Measurements from ENCODE around the gene MMGT1. TPM values are rescaled to one million over a fixed set of nuclear protein-coding genes. Genes with fewer than 3 reads are reported as not detected.
A peak's percentile ranks its signal among the peaks of the same experiment; 100 is the strongest.

The MMGT1 gene
- total and polyA plus RNA-seq, 2 donors (not counting 3 experiments of a cell fraction or from before 2014, with no cell fraction given) = 10.4 to 18.8 TPM

GRCh38 chrX:135988245-135988644 is 14.5 kb upstream of the MMGT1 start:
- peaks cover 6% of the 10 kb centered on the region for H3K4me1 ChIP-seq (ENCODE audit: control insufficient read depth, extremely low read depth, insufficient read depth, low read length)
- intact Hi-C loops (cut with micrococcal nuclease) (no loop called here), dilution Hi-C loops (cut with MboI; ENCODE audit: extremely low pct_ligation_motif_present, low sequenced_read_pairs) (no loop called here)
- no peaks in the 10 kb centered on the region for H3K36me3 ChIP-seq (ENCODE audit: control insufficient read depth in 2 of 2, extremely low read depth in 1 of 2, insufficient read depth in 2 of 2, low read length in 2 of 2)
- H3K4me3 ChIP-seq (replicated peaks in 1 of 3; ENCODE audit: insufficient read depth in 1 of 3, low read depth in 1 of 3, low read length in 3 of 3) = no peak overlapping the region
- ChIA-PET CTCF (interaction anchor here (0.7 kb wide), 1 partner anchor 40 kb away, joined by 3 read pairs; no protein-coding TSS in a partner anchor), POLR2A (interaction anchor here (0.7 kb wide), 1 partner anchor 593 kb away, joined by 3 read pairs; no protein-coding TSS in a partner anchor)
- no TSS peak for BruUV-seq (replicated peaks)
- no peaks in the 10 kb centered on the region for H3K9me1 ChIP-seq (replicated peaks; ENCODE audit: control insufficient read depth, extremely low read depth, insufficient read depth, low read length)
- H3K27me3 ChIP-seq (ENCODE audit: control insufficient read depth in 2 of 2, insufficient read depth in 2 of 2, low read length in 2 of 2) = no peaks in the 10 kb centered on the region
- H3K9me3 ChIP-seq (replicated peaks; ENCODE audit: control insufficient read depth, insufficient read depth, low read length) = no peaks in the 10 kb centered on the region
- no peak for TF ChIP-seq FOS (IDR thresholded peaks at IDR 0.05; ENCODE audit: borderline replicate concordance, insufficient read depth, low read length)
- no peak overlapping the region for H3K27ac ChIP-seq (ENCODE audit: insufficient read depth, low read depth, low read length)
- no peak for FAIRE-seq
- DNase-seq (ENCODE audit: low read depth, low spot score) = no peak
- H4K20me1 ChIP-seq (replicated peaks; ENCODE audit: control insufficient read depth, extremely low read depth, insufficient read depth, low read length) = no peaks in the 10 kb centered on the region
- H3K4me2 ChIP-seq (ENCODE audit: insufficient read depth, low read length) = no peak overlapping the region
- H2AFZ ChIP-seq (ENCODE audit: low read depth, low read length) = no peak overlapping the region
- H3K9ac ChIP-seq (replicated peaks; ENCODE audit: extremely low read depth, insufficient read depth, low read length) = no peak overlapping the region
- H3K79me2 ChIP-seq (ENCODE audit: control insufficient read depth, insufficient read depth, low read length) = peaks cover 17% of the 10 kb centered on the region

- Histone ChIP-seq H3K9me3 (replicated peaks; ENCODE audit: control insufficient read depth, insufficient read depth, low read length) (no peaks in the 10 kb centered on the region), H3K27me3 (ENCODE audit: control insufficient read depth in 2 of 2, insufficient read depth in 2 of 2, low read length in 2 of 2) (no peaks in the 10 kb centered on the region), H4K20me1 (replicated peaks; ENCODE audit: control insufficient read depth, extremely low read depth, insufficient read depth, low read length) (no peaks in the 10 kb centered on the region), H3K9ac (replicated peaks; ENCODE audit: extremely low read depth, insufficient read depth, low read length) (peak overlapping the region; percentile 83), H3K4me3 (replicated peaks in 1 of 3; ENCODE audit: insufficient read depth in 1 of 3, low read depth in 1 of 3, low read length in 3 of 3) (peak overlapping the region; percentile 71 to 90 (median 76)), H3K4me1 (ENCODE audit: control insufficient read depth, extremely low read depth, insufficient read depth, low read length) (peaks cover 6% of the 10 kb centered on the region), H2AFZ (ENCODE audit: low read depth, low read length) (peak overlapping the region; percentile 80), H3K36me3 (ENCODE audit: control insufficient read depth in 2 of 2, extremely low read depth in 1 of 2, insufficient read depth in 2 of 2, low read length in 2 of 2) (no peaks in the 10 kb centered on the region), H3K79me2 (ENCODE audit: control insufficient read depth, insufficient read depth, low read length) (peaks cover 10% of the 10 kb centered on the region), H3K4me2 (ENCODE audit: insufficient read depth, low read length) (peak overlapping the region; percentile 81), H3K9me1 (replicated peaks; ENCODE audit: control insufficient read depth, extremely low read depth, insufficient read depth, low read length) (no peaks in the 10 kb centered on the region), H3K27ac (ENCODE audit: insufficient read depth, low read depth, low read length) (no peak overlapping the region)
- CTCF ChIA-PET = no interaction called here
- no peak for DNase-seq (ENCODE audit: low read depth, low spot score)
- dilution Hi-C loops (cut with MboI; ENCODE audit: extremely low pct_ligation_motif_present, low sequenced_read_pairs) = no loop called here
- intact Hi-C loops (cut with micrococcal nuclease) = no loop called here
- BruUV-seq (replicated peaks) = no TSS peak
- TF ChIP-seq POLR2AphosphoS5 (IDR thresholded peaks at IDR 0.05; ENCODE audit: insufficient read depth, low read depth, low read length) (no peak), GATA2 (IDR thresholded peaks at IDR 0.05; ENCODE audit: insufficient read depth, insufficient read length, low read depth, low read length) (no peak), FOS (IDR thresholded peaks at IDR 0.05; ENCODE audit: borderline replicate concordance, insufficient read depth, low read length) (no peak), JUN (IDR thresholded peaks at IDR 0.05; ENCODE audit: borderline replicate concordance, insufficient read depth, insufficient read length, low read depth) (no peak), POLR2A (IDR thresholded peaks at IDR 0.05; ENCODE audit: low read depth, low read length) (no peak), EZH2 (IDR thresholded peaks at IDR 0.05; ENCODE audit: borderline replicate concordance, low read depth, low read length, severe bottlenecking) (no peak), CTCF (IDR thresholded peaks at IDR 0.05; ENCODE audit: extremely low read depth in 1 of 2, insufficient read depth in 1 of 2, low read depth in 1 of 2, low read length in 2 of 2) (no peak), MYC (IDR thresholded peaks at IDR 0.05; ENCODE audit: low read depth, low read length) (no peak), MAX (IDR thresholded peaks at IDR 0.05; ENCODE audit: insufficient read depth, insufficient read length) (no peak)
- FAIRE-seq = no peak
- POLR2A ChIA-PET = no interaction called here
Observed at GRCh38 chrX:135985973-135986310, 12.2 kb upstream of the MMGT1 start.
